Neural cell (in vitro differentiated cells): Measurements from ENCODE around the gene TIAL1. TPM values are rescaled to one million over a fixed set of nuclear protein-coding genes. Genes with fewer than 3 reads are reported as not detected.
"Not testable (repeated sequence)": the region's sequence is repeated elsewhere in the genome, so short reads cannot be mapped to it uniquely, and the experiment has no call there.

Experiments
- H2AFZ ChIP-seq: fragments of 200-600, 300-800 bp; sonication (generic), shearing (Covaris generic); 2 replicates; pipeline ENCODE4 v1.6.0; 2014; ENCODE audit warnings: low read depth, mild to moderate bottlenecking, antibody characterized with exemption, low read length, moderate library complexity
- H3F3A ChIP-seq: fragments of 200-600 bp; shearing (Covaris generic); 2 replicates; pipeline ENCODE4 v1.6.1; 2016; ENCODE audit warnings: mild to moderate bottlenecking, moderate library complexity, mixed read lengths, antibody characterized with exemption, low read length; ENCODE audit not compliant: insufficient read depth, poor library complexity, severe bottlenecking
- H3K27ac ChIP-seq: fragments of 200-600, 300-800 bp; sonication (generic), shearing (Covaris generic); 2 replicates; pipeline ENCODE4 v1.5.1; 2014; ENCODE audit warnings: mild to moderate bottlenecking, low read length, moderate library complexity
- H3K27me3 ChIP-seq: fragments of 300-800, 200-600 bp; sonication (generic), shearing (Covaris generic); 2 replicates; pipeline ENCODE4 v1.6.0; 2014; ENCODE audit warnings: mild to moderate bottlenecking, low read depth, low read length, moderate library complexity; ENCODE audit not compliant: insufficient read depth
- H3K36me3 ChIP-seq: fragments of 300-800, 200-600 bp; sonication (generic), shearing (Covaris generic); 2 replicates; pipeline ENCODE4 v1.5.1; 2014; ENCODE audit warnings: mild to moderate bottlenecking, antibody characterized with exemption, low read length, moderate library complexity; ENCODE audit not compliant: insufficient read depth
- H3K4me2 ChIP-seq: fragments of 300-800, 200-600 bp; sonication (generic), shearing (Covaris generic); 2 replicates; pipeline ENCODE4 v1.6.0; 2014; ENCODE audit warnings: mild to moderate bottlenecking, low read length
- H3K4me3 ChIP-seq: fragments of 300-800, 200-600 bp; sonication (generic), shearing (Covaris generic); 2 replicates; pipeline ENCODE4 v1.5.1; 2014; ENCODE audit warnings: mild to moderate bottlenecking, low read length, moderate library complexity
- H3K79me2 ChIP-seq: fragments of 200-600 bp; shearing (Covaris generic); replicated peaks from 2 replicates; pipeline ENCODE4 v1.6.0; 2014; ENCODE audit warnings: mild to moderate bottlenecking, low read length, moderate library complexity; ENCODE audit not compliant: insufficient read depth
- H3K9ac ChIP-seq: fragments of 300-800, 200-600 bp; sonication (generic), shearing (Covaris generic); 2 replicates; pipeline ENCODE4 v1.6.1; 2016; ENCODE audit warnings: mild to moderate bottlenecking, low read length, mixed read lengths
- H3K9me2 ChIP-seq: fragments of 200-600 bp; shearing (Covaris generic); 2 replicates; pipeline ENCODE4 v1.6.1; 2016; ENCODE audit warnings: mild to moderate bottlenecking, low read length, mixed read lengths; ENCODE audit not compliant: insufficient read depth
- H3K9me3 ChIP-seq: fragments of 200-600, 300-800 bp; sonication (generic), shearing (Covaris generic); 2 replicates; pipeline ENCODE4 v1.6.1; 2016; ENCODE audit warnings: mild to moderate bottlenecking, mixed run types, low read length, moderate library complexity, mixed read lengths
- H4K20me1 ChIP-seq: fragments of 200-600 bp; shearing (Covaris generic); 2 replicates; pipeline ENCODE4 v1.6.1; 2016; ENCODE audit warnings: mild to moderate bottlenecking, mixed run types; ENCODE audit not compliant: insufficient read depth
- CTCF ChIP-seq: fragments of 450-650 bp; IDR thresholded peaks from 2 replicates; pipeline ENCODE4 v1.5.1; 2014; ENCODE audit warnings: antibody characterized with exemption, mild to moderate bottlenecking, moderate library complexity; ENCODE audit not compliant: poor library complexity, severe bottlenecking
- EP300 ChIP-seq: fragments of 450-650 bp; conservative IDR thresholded peaks from 2 replicates; pipeline ENCODE4 v1.6.1; 2014; ENCODE audit warnings: antibody characterized with exemption, mild to moderate bottlenecking, moderate library complexity; ENCODE audit not compliant: poor library complexity, severe bottlenecking
- EZH2 ChIP-seq: fragments of 200-600, 300-800 bp; shearing (Covaris generic), sonication (generic); IDR thresholded peaks from 2 replicates; pipeline ENCODE4 v1.6.1; 2014; ENCODE audit warnings: antibody characterized with exemption, low read length, borderline replicate concordance, mild to moderate bottlenecking; ENCODE audit not compliant: insufficient read depth, poor library complexity, severe bottlenecking
- MXI1 ChIP-seq: fragments of 450-650 bp; conservative IDR thresholded peaks from 2 replicates; pipeline ENCODE4 v1.6.1; 2014; ENCODE audit warnings: antibody characterized with exemption, mild to moderate bottlenecking; ENCODE audit not compliant: poor library complexity, severe bottlenecking
- POLR2AphosphoS5 ChIP-seq: IDR thresholded peaks from 2 replicates; pipeline ENCODE4 v1.6.1; 2012
- RAD21 ChIP-seq: fragments of 450-650 bp; conservative IDR thresholded peaks from 2 replicates; pipeline ENCODE4 v1.6.1; 2014; ENCODE audit warnings: antibody characterized with exemption, mild to moderate bottlenecking, moderate library complexity
- SMC3 ChIP-seq: fragments of 450-650 bp; conservative IDR thresholded peaks from 2 replicates; pipeline ENCODE4 v1.6.1; 2014; ENCODE audit warnings: antibody characterized with exemption, mild to moderate bottlenecking, moderate library complexity; ENCODE audit not compliant: poor library complexity
- TAF1 ChIP-seq: IDR thresholded peaks from 2 replicates; pipeline ENCODE4 v1.6.1; 2012; ENCODE audit warnings: low read depth
- polyA plus RNA-seq: library from polyadenylated mRNA; depleted of rRNA; stranded (reverse); fragments of >200 nt; gene quantifications from 2 replicates; pipeline ENCODE4 v1.2.3, GENCODE V29; 2014
- TF ChIP-seq, protein P1 (sequence below): IDR thresholded peaks from 2 replicates; pipeline ENCODE4 v1.6.1; 2012; ENCODE audit warnings: borderline replicate concordance

TIAL1 gene
- polyA plus RNA-seq, 1 donor from 2014 or later, result 85.1 TPM

- Histone ChIP-seq H3K4me3 (no peak overlapping the region), H3K27ac (no peak overlapping the region), H4K20me1 (no peaks in the 10 kb centered on the region), H3K9me2 (no peaks in the 10 kb centered on the region), H3K9me3 (no peaks in the 10 kb centered on the region), H3K9ac (no peak overlapping the region), H3K27me3 (no peaks in the 10 kb centered on the region), H3K36me3 (no peaks in the 10 kb centered on the region), H2AFZ (no peak overlapping the region), H3F3A (no peaks in the 10 kb centered on the region), H3K79me2 (no peaks in the 10 kb centered on the region), H3K4me2 (no peak overlapping the region)
- TF ChIP-seq, protein P1, sequence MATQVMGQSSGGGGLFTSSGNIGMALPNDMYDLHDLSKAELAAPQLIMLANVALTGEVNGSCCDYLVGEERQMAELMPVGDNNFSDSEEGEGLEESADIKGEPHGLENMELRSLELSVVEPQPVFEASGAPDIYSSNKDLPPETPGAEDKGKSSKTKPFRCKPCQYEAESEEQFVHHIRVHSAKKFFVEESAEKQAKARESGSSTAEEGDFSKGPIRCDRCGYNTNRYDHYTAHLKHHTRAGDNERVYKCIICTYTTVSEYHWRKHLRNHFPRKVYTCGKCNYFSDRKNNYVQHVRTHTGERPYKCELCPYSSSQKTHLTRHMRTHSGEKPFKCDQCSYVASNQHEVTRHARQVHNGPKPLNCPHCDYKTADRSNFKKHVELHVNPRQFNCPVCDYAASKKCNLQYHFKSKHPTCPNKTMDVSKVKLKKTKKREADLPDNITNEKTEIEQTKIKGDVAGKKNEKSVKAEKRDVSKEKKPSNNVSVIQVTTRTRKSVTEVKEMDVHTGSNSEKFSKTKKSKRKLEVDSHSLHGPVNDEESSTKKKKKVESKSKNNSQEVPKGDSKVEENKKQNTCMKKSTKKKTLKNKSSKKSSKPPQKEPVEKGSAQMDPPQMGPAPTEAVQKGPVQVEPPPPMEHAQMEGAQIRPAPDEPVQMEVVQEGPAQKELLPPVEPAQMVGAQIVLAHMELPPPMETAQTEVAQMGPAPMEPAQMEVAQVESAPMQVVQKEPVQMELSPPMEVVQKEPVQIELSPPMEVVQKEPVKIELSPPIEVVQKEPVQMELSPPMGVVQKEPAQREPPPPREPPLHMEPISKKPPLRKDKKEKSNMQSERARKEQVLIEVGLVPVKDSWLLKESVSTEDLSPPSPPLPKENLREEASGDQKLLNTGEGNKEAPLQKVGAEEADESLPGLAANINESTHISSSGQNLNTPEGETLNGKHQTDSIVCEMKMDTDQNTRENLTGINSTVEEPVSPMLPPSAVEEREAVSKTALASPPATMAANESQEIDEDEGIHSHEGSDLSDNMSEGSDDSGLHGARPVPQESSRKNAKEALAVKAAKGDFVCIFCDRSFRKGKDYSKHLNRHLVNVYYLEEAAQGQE, result no peak
- TF ChIP-seq EZH2 (no peak), POLR2AphosphoS5 (no peak), SMC3 (no peak), EP300 (no peak), CTCF (no peak), TAF1 (no peak), MXI1 (no peak), RAD21 (no peak)
Measured at GRCh38 chr10:119562097-119562496, 34.7 kb downstream of the TIAL1 start.

GRCh38 chr10:119559511-119559910 is 37.3 kb downstream of the TIAL1 start:
- H3K9ac ChIP-seq, H3K9me2 ChIP-seq, H3K27me3 ChIP-seq, H4K20me1 ChIP-seq, H2AFZ ChIP-seq, H3K27ac ChIP-seq, H3K4me2 ChIP-seq, H3F3A ChIP-seq, H3K36me3 ChIP-seq, H3K4me3 ChIP-seq, H3K9me3 ChIP-seq, H3K79me2 ChIP-seq: not testable (repeated sequence)

DNA sequence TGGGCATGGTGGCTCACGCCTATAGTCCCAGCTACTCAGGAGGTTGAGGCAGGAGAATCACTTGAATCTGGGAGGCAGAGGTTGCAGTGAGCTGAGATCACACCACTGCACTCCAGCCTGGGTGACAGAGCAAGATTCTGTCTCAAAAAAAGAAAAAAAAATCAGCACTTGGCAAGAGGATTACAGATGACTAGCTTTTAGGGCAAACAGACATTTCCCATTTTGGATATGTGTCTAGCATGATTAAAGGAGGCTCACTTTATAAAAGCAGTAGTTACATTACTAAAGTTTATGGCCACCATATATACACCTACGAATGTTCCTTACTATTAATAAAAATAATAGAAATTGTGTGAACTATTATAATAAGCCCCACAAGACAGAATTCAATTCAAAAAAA is 40.7 kb downstream of the TIAL1 start:
- not testable (repeated sequence) for H2AFZ ChIP-seq

More for the DNA sequence above, 40.7 kb downstream of the TIAL1 start:
- H3K9me3 ChIP-seq, H3F3A ChIP-seq, H3K9ac ChIP-seq, H3K4me2 ChIP-seq, H3K4me3 ChIP-seq, H3K27ac ChIP-seq, H3K9me2 ChIP-seq, H3K79me2 ChIP-seq, H3K36me3 ChIP-seq, H3K27me3 ChIP-seq, H4K20me1 ChIP-seq: not testable (repeated sequence)
